GM19328 (cell line): ENCODE data around the gene SSRP1.

Experiments
- ATAC-seq: cut with Tn5 transposase; IDR thresholded peaks from one replicate; pipeline ENCODE4 v1.9.1; 2021; ENCODE audit warnings: mild to moderate bottlenecking, moderate library complexity; ENCODE audit not compliant: unreplicated experiment

SSRP1 gene

DNA sequence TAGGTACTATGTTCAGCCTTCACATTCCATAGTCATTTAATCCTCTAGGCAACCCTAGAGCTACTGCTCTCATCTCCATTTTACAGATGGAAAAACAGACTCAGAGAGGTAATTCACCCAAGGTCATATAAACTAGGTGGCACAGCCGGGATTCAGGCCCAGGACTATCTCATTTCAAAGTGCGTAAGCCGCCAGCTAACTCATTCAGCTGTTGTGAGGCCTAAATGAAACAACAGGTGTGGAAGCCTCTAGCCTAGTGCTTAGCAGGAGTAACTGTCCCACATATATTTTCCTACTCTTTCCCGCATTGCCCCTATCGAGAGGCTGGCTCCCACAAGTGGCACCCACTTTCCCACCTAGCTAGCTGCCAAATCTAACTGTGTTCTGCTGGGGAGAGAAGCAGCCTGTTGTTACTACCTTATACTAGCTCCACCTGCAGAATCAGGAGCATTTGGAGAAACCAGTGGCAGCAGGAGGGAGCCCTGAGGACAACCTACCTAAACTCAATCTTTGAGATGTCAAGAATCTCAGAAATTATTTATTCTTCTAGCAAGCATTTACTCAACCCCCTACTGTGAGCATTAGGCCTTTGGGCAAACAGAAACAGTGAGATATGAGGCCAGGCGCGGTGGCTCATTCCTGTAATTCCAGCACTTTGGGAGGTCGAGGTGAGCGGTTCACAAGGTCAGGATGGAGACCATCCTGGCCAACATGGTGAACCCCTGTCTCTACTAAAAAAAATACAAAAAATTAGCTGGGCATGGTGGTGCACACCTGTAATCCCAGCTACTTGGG, 24.4 kb upstream of the SSRP1 start:
- no peak for ATAC-seq

DNA sequence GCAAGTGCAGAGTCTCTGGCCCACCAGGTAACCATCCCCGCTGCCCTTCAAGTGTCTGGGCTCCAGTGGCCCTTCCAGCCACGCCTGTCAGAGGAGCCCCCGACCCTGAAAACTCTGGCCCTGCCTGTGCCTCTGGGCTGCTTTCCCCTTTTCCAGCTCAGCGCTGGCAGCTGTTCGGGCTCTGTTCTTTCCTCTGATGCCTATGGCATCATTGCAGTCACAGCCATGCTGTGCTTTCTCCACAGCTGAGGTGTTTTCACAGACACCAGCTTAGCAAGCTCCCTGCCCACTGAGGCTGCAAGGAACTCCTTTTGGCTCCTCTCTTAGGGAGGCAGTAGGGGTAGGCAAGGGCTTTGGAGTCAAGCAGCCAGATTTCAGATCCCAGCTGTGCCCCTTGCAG, 23.7 kb upstream of the SSRP1 start:
- ATAC-seq, result no peak

DNA sequence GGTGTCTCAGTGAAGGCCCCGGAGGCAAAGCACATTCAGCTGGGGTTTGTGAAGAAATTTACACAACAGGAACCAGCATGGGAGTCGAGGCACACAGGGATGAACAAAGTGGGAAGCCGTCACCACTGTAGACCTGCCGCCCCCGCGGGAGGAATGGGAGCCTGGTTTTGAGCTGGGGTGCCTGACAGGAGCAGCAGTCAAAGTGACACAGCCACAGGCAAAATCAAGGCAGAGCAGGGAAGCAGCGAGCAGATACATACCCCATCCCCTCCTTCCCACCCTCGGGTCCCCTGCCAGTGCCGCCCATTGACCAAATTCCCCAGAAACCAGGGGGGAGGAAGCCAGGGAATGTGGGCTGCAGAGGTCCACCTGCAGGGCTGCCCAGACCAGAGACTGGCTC, 23.3 kb upstream of the SSRP1 start:
- ATAC-seq, result no peak

DNA sequence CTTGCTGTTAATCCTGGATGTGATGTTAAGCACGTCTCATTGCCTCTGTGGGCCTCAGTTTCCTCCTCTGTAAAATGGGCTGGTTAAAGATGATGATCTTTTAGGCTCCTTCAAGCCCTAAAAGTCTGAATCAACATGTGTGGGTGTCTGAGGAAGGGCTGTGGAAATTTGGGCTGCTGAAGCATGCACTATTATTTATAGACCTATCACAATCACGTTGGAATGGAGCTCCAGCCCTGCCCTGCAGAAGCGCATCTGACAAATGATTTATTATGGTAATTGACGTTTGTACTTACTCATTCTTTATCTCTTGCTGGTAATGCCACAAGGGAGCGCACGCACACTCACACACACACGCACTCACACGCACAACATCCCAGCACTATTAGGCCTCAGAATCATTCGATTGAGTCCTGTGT, 22.9 kb upstream of the SSRP1 start:
- no peak for ATAC-seq

DNA sequence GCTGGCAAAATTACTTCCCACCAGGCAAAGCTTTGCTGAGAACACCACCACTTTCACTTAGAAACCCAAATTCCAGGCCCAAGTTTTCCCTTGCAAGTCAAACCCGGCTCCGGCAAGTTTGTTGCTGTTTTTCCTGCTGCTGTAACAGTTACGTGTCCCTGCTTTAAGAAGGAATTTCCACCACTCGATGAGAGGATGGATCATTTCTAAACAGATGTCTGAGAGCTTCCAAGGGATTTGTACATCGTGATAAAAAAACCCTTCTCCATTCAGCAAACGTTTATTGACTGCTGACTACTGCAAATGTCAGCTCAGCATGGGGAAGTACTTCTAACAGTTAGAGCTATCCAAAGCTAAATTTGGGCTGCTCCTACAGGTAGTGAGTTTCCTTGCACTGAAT, 22.2 kb upstream of the SSRP1 start:
- ATAC-seq, result no peak

DNA sequence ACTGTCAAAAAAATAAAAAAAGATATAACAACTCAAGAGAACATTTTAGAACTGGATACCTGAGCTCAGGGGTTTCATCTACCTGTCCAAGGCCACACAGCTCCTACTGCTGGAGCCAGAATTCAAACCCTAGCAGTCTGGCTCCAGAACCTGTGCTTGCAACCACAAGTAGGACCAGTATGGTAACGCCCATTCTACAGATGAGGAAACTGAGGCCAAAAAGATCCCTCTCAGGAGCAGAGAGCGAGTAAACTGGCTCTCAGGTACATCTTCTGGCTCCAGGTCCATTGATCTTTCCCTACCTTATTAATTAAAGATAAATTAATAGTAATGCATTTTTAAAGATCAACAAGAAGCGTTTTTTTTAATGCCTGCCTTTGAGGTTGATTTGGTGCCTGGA, 21.6 kb upstream of the SSRP1 start:
- ATAC-seq, result no peak

DNA sequence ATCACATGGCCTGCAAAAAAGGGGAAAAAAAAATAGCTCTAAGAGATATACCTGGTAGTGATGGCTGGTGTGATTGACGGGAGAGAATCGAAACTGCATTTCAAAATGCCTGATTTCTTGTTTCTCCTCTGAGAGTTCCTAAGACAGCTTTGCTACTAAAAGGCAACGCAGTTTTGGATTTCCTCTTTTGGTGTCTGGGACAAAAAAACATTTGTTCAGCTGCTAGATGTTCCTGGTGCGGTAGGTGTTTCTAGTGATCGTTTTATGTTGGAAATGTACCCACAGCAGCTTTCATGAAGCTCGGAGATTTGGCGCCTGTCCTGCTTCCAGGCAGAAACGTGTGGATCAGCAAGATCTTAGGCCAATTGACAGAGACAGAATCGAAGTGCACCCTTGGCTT, 20.6 kb upstream of the SSRP1 start:
- ATAC-seq, result no peak

DNA sequence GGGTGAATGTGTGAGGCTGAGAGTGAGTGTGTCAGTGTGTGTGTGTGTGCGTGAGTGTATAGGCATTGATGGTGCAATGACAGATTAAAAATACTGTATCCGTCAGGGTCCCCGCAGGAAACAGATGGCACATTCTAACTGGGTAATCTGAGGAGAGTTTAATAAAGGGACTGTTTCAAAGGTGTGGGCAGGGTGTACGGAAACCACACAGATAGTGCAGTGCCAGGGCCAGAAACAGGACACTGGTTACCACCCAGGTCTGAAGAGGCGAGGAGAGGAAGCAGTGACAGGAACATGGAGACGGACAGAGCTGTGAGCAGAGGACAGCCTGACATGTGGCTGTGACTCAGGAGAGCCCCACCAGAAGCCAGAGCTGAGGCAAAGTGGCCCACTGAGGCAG, 19.0 kb upstream of the SSRP1 start:
- ATAC-seq, result no peak

DNA sequence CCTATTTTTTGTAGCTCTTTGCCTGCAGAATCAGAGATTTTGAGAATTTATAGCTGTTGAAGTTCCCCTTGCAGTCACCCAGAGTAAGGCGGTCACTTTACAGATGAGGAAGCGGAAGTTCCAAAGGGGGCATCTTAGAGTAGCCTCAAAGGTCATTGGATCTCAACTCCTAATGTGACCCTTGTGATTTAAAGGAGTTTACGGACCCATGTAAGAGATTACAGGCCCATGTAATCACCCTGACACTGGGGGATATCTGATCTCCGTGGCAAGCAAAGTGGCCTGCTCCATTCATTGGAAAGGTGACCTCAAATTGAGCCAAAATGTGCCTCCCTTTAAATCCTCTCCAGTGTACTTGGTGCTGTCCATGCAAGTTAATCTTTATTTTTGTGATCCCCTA, 18.2 kb upstream of the SSRP1 start:
- no peak for ATAC-seq

DNA sequence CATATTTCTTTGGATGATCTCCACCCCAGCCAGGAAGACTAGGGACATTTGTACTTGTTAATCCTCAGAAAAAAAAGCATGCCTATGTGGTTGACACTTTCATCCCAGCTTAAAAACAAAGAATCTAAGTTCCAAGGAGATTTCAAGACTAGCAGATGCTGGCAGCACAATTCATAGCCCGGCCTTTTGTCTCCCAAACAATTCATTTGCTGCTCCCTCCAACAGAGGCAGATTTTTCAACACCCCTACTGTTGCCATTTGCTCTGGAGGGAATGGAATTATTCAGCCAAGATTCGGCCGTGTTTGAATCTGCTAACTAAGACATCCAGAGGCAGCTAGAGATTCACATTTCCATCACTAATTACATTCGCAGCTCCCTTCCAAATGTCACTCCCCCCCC, 17.8 kb upstream of the SSRP1 start:
- ATAC-seq, result no peak

DNA sequence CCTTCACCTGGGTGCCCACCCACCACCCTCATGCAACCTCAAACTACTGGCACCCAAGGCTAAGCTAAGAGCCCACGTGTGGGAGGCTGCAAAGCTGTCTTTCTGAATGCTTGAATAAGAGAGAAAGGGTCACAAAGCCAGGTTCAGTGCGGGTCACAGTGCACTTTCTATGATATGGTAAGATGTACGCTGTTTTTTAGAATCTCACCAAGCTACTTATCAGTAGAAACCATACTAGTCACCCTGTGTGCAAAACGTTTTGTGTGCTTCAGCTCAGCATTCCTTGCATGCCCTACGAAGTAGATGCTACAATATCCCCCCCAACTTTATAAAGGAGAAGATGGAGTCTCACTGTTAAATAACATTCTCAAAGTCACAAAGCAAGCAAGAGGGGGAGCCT, 17.3 kb upstream of the SSRP1 start:
- no peak for ATAC-seq

DNA sequence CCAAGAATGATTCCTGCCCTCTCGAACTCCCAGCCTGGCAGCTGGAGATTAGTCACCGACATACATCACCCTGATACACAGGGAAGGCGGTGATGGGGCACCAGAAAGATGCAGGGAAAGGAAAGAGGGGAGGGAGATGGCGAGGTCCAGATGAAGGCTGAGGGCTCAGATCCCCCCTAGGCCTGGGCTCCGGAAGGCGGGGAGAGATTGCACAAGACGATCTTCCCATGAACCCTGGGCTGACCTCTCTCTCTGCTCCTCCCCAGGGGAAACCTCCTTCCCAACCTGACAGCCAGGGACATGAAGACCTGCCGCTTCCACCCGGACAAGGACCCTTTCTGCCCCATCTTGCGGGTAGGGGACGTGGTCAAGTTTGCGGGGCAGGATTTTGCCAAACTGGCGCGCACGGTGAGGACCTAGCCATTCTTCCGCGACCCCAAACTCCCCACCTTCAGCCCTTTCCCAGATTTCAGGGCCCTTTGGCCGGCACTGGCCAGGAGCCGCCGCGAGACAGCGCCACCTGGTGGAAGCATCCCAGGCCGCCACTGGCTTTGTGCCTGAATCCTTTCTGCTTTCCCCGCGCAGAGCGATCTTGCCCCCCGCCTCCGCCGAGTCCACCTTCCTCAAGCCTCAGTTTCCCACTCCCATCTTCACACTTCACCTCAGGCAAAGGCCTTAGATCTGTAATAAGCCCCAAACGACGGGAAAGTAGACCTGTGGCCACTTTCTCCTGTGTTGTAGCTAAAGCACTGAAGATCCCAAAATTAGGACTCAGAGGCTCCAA, 14.0 kb upstream of the SSRP1 start:
- ATAC-seq, result no peak

DNA sequence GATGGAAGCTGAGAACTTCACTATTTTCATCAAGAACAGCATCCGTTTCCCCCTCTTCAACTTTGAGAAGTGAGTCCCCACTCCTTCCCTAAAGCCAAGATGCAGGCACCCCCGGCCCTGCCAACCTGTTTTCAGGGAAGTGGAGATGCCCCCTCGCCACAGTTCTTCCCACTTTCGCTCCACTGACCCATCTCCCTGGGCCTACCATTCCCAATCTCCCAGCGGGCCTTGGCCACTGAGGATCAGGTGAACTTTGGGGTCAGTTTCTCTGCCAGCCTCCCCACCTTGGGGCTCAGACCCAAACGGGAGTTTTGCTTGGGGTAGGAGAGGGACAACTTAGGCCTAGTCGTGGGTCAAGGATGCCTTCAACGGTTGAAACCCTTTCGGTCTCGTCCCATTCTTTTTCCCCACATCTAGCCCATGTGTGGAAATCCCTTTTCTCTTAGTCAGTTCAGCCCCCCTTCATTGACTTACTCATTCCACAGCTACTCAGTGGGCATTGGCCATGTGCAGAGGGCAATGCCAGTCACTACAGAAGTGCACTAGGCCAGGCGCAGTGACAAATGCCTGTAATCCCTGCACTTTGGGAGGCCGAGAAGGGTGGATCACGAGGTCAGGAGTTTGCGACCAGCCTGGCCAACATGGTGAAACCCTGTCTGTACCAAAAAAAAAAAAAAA, 13.1 kb upstream of the SSRP1 start:
- ATAC-seq, result no peak

DNA sequence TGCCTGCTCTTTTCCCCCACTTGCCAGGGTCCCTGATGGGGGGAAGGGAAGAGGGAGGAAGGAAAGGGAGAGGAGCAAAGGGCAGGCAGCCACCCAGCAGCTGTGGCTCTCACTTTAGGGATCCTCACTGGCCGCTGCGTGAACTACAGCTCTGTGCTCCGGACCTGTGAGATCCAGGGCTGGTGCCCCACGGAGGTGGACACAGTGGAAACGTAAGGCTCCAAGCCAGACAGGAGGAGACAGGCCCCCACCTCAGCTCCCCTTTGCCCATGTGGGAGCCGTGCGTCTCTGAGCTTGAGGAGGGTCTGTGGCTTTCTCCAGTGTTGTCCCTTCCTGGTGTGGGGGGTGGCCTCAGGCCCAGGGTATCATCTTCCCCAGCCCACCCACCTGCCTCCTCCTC, 12.4 kb upstream of the SSRP1 start:
- no peak for ATAC-seq

DNA sequence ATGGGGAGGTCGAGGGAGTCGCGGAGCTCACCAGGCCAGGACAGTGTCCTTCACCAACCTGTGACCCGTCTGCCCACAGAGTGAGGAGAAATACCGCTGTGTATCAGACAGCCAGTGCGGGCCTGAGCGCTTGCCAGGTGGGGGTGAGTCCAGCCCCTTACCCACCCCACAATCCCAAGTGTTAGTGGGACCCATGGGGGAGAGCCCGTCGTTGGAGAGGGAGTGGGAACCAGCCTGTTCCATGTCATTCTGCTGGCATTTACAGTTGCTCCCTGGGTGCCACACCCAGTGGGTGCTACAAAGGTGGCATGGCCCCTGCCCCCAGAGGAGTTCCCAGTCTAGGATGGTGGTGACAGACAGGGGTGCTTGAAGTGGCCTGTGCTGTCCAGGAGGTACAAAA, 11.6 kb upstream of the SSRP1 start:
- no peak for ATAC-seq

DNA sequence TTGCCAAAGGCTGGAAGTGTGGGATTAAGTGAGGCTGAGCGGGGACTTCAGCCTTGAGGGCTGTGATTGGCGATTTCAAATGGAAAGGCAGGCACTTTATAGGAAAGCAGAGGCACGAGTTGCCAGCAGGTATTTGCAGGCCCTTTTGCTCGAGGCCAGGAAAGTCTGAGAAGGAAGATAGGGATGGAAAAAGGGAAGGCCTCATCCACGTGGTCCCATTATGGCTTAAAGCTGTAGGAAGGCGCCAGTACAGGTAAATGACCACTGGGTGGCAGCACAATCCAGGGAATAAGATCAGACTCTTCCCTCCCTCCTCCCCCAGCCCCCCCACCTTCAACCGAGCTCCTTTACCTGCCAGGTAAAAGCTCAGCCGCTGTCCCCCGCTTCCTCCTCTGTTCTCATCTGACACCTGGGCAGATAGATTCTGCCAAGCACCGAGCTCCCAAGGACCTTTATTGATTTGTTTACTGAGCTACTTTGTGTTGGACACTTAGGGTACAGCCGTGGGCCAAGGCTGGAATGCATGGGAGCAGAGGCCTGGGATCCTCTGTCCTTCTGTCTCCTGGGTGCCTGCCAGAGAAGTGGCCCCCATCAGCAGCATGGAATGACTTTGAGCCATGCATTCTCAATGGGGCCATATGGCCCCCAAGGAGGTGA, 10.0 kb upstream of the SSRP1 start:
- ATAC-seq, result peak; percentile 62

DNA sequence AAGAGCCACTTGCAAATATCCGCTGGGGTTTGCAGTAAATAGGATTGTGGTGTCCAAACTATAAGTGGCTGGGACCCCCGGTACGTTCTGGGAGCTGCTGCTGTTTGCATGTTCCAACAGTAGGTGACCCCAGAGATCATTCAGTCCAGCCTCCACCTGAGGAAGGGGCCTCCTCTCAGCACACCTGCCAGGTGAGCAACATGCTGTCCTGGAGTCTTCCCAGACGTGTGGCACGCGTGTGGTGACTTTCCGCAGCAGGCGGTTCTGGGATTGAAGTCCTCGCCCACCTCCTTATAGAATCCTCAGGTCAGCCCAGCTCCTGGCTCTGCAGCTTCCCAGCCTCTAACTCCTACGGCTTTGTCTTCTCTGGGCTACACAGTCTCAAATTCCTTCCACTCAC, 9.1 kb upstream of the SSRP1 start:
- no peak for ATAC-seq

DNA sequence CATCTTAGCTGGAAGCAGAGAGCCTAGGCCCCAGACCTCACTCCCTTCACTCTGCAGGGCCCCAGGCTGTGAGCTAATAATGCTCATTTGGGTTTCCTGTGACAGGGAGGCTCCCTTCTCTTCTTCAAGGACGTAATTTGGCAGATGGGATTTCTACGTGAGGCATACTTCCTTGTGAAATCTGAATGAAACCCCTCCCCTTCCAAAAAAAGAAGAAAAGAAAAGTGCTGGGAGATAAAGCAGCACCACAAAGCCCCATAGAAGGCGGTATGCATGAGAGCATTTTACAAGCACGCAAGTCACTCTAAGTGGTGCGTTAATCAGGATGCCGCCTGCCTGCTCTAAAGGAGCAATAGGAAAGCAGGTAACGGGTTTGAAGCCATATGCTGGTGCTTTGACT, 8.1 kb upstream of the SSRP1 start:
- ATAC-seq, result no peak

DNA sequence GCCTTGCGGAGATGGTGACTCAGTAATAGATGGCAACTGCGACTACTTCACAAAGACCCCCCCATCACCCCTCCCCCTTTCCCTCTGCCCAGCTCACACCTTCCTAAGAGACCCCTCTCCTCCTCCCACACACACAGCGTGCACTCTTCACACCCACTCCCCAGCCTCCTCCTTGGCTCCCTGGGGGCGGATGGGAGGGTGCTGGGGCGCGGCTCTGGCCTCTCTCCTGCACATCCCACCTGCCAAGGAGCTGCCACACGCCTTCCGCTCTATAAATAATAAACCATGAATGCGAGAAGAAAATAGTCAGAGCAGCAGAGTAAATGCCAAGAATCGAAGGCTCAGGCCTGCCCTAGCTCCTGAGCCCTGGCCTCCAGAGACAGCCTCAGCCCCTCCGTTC, 7.0 kb upstream of the SSRP1 start:
- ATAC-seq, result no peak

DNA sequence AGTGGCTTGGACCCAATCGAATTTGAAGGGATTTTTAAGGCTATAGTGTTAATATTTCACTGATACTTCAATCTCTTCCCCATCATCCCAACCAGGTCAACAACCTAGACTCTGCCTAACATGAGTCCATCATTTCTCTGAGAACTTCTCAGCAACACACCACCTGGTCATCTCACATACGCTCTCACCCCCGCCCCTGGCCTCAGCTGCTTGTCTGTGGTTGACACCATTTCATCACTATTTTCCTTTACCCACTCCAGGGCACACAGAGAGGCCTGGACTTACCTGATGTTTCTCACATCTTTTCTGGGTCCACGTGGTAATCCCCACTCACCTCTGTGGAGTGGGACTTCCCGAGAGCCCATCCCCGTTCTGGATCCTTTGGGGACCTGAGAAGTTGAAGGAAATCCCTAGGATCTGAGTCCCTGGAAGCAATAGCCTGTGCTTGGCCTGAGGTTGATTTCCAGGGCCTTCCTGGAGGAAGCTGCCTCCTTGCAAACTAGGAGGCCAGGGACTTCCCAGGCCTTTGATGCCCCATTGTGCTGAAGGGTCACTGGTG, 5.6 kb upstream of the SSRP1 start:
- no peak for ATAC-seq

DNA sequence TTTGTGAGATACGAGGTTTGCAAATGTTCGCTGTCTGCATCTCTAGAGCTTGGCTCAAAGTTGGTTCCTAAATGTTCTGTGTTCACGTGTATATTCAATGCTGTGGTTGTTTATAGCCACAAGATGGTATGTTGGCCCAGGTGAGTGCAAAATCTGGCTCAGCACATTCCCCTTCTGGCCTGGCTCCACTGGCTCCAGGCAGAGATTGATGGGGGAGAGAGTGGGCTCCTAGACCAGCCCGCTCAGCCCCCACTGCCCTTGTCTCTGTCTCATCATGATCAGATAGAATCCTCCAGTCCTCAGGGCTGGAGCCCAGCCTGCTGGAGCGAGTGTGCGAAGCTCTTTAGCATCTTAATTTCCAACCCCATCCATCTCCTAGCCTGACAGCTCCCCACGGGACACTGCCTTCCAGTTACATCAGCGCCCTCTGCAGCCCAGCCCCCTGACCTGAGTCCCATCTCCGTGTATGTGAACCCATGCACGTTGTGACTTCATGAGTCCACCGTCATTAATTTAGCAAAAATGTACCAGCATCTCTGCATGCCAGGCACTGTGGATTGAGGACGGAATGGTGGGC, 4.4 kb upstream of the SSRP1 start:
- ATAC-seq, result no peak
